GM19397 (cell line): ENCODE measurements around the gene IRF7.
"Not testable (repeated sequence)": the region's sequence is repeated elsewhere in the genome, so short reads cannot be mapped to it uniquely, and the experiment has no call there.

ENCODE experiments used
- ATAC-seq: cut with Tn5 transposase; IDR thresholded peaks from one replicate; pipeline ENCODE4 v1.9.1; 2021; ENCODE audit warnings: mild to moderate bottlenecking, moderate library complexity; ENCODE audit not compliant: unreplicated experiment

Gene IRF7

GRCh38 chr11:586376-587316 lies 29.1 kb downstream of the IRF7 start:
- no peak for ATAC-seq

DNA sequence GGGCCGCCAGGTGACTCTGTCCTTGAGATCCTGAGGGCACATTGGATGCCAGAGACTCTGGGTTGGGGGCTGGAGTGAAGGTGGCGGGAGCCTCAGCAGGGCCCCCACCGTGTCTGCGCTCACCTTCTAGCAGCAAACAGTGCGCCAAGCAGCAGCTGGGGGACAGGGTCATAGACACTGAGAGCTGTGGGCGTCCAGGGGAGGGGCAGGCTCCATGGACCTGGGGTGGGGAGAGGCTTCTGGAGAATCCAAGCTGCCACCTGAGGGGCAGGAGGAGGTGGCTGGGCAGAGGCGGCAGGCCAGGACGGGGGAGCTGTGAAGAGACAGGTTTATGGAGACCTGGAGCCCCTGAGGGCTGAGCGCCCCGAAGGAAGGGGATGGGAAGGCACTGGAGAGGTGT lies 31.5 kb downstream of the IRF7 start:
- ATAC-seq, result no peak

- ATAC-seq, result no peak
Observed at GRCh38 chr11:581752-582151, 34.0 kb downstream of the IRF7 start.

GRCh38 chr11:581342-581741 lies 34.4 kb downstream of the IRF7 start:
- ATAC-seq, result no peak

GRCh38 chr11:579830-580601 lies 35.7 kb downstream of the IRF7 start:
- no peak for ATAC-seq

- no peak for ATAC-seq
Observed at GRCh38 chr11:578276-579035, 37.3 kb downstream of the IRF7 start.

DNA sequence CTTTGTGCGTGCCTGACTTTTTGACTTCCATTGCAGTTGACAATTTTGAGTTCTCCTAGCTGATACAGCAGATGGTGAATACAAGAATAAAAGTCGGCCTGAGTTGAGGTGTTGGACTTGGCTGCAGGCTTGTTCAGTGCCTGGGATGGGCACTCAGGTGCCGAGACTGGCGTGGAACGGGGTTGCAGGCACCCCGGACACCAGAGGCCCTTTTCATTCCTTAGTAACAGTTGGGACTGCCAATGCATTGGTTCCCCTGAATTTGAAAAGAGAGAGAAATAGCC lies 38.2 kb downstream of the IRF7 start:
- no peak for ATAC-seq

DNA sequence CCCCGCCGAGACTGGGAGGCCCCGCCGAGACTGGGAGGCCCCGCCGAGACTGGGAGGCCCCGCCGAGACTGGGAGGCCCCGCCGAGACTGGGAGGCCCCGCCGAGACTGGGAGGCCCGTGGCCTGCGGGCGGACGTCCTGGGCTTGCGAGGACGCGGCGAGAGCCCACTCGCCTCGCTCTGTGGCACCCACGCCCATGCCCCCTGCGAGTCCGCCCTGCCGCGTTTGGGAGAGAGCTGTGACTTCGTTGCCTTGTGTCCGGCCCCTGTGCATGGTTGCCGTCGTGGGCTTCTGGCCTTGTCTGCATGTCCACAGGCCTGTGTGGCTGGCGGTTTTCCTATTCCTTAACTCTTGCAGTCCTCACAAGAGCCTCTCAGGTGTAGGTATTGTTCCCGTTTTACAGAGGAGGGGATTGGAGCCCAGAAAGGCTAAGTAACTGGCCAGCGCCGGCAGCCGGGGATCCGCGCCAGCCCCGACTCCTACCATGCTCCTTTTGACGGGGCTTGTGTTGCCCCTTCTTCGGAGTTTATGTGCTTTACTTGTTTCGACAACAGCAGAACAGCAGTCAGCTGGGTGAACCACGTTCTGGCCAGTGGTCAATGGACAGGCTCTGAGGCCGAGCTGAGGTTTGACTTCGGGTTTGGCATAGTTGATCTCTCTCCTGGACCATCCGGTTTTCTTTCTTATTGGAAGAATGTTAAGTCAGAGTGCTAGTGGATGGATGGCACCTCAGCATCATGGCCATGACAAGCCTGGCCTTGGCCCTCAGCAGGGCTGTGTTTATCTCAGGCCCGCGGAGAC lies 38.7 kb downstream of the IRF7 start:
- no peak for ATAC-seq

DNA sequence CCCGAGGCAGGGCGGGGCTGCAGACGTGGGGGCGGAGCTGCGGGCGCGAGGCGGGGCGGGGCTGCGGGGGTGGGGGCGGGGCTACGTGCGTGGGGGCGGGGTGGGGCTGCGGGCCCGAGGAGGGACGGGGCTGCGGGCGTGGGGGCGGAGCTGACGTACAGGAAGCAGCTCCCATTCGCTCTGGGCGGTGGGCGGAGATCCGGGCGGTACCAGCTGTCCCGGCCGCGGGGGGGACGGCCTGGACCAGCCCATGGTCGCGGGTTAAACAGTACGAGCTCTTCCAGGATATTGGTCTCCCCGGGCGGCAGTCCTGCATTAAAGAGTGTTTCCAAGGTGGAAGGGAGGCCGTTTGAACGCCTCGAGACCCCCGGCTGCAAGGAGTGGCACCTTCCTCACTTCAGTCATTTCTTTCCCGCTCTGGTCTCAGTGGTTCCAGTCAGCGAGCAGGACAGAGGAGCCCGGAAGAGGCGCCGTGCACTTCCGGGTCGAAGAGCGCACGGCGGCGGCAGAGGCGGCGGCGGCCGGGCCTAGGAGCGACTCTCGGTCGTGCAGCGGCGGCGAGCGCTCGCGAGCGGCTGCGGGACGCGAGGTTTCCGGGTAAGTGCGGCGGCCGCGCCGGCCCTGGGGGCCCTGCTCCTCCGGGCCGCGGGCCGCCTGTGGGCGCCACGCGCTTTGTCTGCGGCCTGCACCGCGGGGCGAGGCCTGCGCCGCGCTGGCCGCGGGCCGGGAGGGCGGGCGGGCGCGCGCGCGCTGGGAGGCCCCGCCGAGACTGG lies 39.6 kb downstream of the IRF7 start, which contains the start of gene PHRF1:
TSS of gene PHRF1 (plus strand) at position 475 of the 773 bp plus-strand sequence. CDS start 5,043 bp downstream, outside the sequence.
- peak; percentile 87 for ATAC-seq

- ATAC-seq, result peak; percentile 32
Observed at GRCh38 chr11:575313-575995, 40.3 kb downstream of the IRF7 start.

DNA sequence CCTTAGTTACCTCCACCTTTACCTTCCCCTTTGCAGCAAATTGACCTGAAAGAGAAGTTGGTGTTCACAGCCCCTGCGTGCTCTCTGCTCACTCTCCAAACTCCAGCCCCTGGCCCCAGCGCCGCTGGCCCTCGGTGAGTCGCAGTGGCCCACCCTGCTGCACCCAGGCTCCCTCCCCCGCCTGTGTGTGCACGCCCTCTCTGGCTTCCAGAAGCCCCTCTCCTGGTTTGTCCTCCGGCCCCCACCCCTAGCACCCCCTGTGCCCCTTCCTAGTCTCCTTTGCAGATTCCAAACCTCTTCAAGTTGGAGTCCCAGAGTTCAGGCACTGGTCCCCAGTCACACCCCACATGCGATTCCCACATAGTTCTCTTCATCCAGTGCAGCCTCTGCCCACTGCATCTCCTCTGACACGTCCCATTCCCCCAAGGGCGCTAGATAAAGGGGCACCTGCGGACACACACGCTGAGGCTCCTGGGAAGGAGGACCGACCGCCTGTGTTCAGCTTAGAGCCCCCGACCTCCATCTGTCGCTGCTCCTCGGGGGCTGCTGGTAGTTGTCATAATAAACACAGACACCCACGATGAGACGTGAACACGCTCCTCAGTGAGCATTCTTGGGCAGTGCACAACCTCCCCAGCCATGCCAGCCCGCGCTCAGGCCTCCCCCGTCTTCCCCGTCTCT lies 41.0 kb downstream of the IRF7 start:
- ATAC-seq, result no peak

- ATAC-seq, result not testable (repeated sequence)
Observed at GRCh38 chr11:574031-574570, 41.6 kb downstream of the IRF7 start.

DNA sequence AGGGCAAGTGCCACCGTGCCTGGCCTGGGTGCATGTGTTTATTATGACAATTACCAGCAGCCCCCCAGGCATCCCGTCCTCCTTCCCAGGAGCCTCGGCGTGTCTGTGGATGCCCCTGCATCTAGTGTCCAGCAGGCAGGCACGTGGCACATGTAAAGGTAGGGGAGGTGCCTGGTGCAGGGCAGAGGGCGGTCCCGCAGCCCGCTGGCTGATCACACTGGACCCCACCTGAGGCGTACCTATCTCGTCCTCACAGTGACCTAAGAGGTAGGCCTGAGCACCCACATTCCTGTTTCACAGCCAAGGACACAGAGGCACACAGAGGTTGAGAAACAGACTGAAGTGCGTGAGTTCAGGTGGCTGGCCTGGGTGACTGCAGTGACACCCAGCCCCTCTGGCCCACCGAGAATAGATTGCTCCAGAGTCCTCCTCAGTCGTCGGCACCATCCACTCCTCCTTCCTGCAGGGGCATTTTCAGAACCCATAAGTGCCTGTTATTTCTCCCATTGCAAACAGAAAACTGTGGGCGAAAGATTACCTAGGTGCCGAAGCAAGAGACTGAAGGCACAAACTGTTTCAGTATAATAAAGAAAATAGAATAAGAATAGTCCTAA lies 42.5 kb downstream of the IRF7 start:
- no peak for ATAC-seq

DNA sequence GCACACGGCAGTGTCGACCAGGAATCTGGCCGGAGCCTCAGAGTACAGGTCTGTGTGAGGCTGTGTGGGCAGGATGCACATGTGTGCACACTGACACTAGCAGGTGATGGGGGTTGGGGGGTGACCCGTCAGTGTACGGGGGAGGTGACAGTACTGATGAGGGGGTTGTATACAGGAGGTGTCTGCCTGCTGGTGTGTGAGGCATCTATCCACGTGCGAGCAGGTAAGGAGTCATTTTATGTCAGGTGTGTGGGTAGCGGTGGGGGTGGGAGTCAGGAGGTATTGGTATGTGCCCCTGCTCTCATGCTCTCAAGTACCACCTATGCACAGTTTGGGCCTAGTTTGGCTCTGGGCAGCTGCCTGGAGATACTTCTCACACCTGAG lies 44.0 kb downstream of the IRF7 start:
- no peak for ATAC-seq

DNA sequence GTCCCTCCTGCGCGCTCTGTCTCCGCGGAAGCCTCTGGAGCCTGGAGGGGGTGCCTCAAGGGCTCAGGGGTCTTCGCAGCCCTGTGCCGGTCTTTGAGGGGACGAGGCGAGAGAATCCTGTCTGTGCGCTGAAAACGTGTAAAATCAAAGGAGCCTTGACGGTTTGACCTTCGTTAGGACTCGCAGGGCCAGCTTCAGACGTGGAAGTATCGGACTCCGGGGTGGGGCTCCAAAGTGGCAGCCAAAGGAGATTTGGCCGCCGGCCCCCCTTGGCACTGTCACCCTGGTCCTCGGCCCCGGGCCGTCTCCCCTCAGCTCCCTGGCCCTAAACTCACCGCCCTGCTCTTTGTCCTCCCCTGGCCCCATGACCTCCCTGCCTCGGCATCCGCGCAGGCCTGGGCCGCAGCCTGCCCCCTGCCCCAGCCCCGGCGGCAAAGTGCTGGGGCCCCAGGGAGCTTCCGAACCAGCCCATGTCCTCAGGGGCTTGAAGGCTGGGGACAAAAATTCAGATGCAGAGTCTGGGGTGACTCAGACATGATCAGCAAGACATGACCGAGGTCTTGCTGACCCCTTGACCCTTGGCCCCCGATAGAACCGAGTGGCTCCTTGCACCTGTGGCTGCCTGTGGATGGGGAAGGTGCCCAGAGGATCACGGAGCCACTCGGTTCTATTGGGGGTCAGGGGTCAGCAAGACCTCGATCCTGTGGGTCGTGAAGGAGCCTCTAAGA lies 46.4 kb downstream of the IRF7 start:
- ATAC-seq, result no peak

DNA sequence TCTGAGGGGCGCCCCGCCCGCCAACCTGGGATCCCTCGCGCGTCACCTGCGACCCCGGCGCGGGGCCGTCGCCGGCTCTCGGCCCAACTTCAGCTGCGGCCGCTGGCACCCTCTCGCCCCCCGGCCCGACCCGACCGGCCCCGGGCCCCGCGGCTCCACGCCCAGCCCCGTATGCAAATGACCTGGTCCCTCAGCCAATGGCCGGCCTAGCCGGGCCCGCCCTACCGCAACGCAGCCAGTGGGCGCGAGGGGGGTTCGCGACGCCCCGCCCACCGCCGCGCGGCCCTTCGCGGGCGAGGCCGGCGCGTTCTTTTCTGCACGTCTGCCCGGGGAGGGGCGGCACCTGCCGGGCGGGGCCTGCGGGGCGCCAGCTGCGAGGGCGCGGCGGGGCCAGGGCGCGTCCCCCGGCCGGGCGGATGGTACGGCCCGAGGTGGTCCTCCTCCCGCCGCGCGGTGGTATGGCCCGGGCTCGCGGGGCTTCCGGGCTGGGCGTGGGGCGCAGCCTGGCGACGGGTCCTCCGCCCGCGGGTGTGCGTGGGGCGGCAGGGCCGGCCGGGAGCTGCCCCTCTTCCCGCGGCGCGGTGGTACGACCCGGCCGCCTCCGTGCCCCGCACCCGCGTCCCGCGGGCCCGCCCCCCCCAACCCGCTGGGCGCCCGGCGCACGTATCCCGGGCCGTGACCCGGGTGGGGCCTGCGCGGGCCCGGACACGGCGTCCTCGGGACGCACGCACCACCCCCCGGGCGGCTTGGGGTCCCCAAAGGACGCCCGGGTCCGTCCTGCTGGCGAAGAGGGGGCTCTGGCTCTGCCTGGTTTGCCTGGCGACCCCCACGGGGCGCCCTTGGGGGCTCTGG lies 47.2 kb downstream of the IRF7 start:
- peak; percentile 86 for ATAC-seq
